CD4-positive, alpha-beta T cell treated with Interleukin-2 at 100 ng/mL for 4 hours (primary cell): ENCODE measurements around the gene TCAF1.

Source experiments
- DNase-seq: peaks from one replicate; pipeline ENCODE4 v3.0.0-alpha.2; 2020; ENCODE audit warnings: low spot score

TCAF1 gene

GRCh38 chr7:143901668-143902331 is at the start of gene TCAF1:
TCAF1 (minus strand) TSS chr7:143902176; CDS start chr7:143876608, 25,568 bp downstream.
- DNase-seq, result peak; percentile 90

GRCh38 chr7:143948733-143949132 is 46.8 kb upstream of the TCAF1 start:
- no peak for DNase-seq

GRCh38 chr7:143947111-143947510 is 45.1 kb upstream of the TCAF1 start:
- DNase-seq, result no peak

- DNase-seq, result no peak
These were observed 43.4 kb upstream of the TCAF1 start for GRCh38 chr7:143945423-143945822.

- DNase-seq, result no peak
These were observed 36.6 kb upstream of the TCAF1 start for GRCh38 chr7:143938379-143939243.

GRCh38 chr7:143936087-143937009 is 34.4 kb upstream of the TCAF1 start:
- no peak for DNase-seq

GRCh38 chr7:143934526-143935325 is 32.8 kb upstream of the TCAF1 start, which contains the start of gene OR2F2:
OR2F2 (plus strand) TSS chr7:143935233; CDS start chr7:143935233, 0 bp downstream.
- no peak for DNase-seq

- DNase-seq, result no peak
These were observed 29.8 kb upstream of the TCAF1 start for GRCh38 chr7:143931739-143932138.

- no peak for DNase-seq
These were observed 27.4 kb upstream of the TCAF1 start for GRCh38 chr7:143929224-143929920.

- DNase-seq, result no peak
These were observed 22.9 kb upstream of the TCAF1 start for GRCh38 chr7:143924851-143925250.

GRCh38 chr7:143914938-143915652 is 13.1 kb upstream of the TCAF1 start:
- no peak for DNase-seq

GRCh38 chr7:143913945-143914615 is 12.1 kb upstream of the TCAF1 start:
- no peak for DNase-seq

GRCh38 chr7:143910473-143911248 is 8.7 kb upstream of the TCAF1 start:
- DNase-seq, result no peak

- no peak for DNase-seq
These were observed 7.9 kb upstream of the TCAF1 start for GRCh38 chr7:143909863-143910262.

GRCh38 chr7:143908120-143908519 is 6.1 kb upstream of the TCAF1 start:
- DNase-seq, result no peak

- no peak for DNase-seq
These were observed 4.9 kb upstream of the TCAF1 start for GRCh38 chr7:143906895-143907294.

- DNase-seq, result no peak
These were observed 4.2 kb upstream of the TCAF1 start for GRCh38 chr7:143906151-143906550.

GRCh38 chr7:143905509-143905908 is 3.5 kb upstream of the TCAF1 start:
- DNase-seq, result no peak
